GM19328 (cell line): Measurements from ENCODE around the gene RXRB.

Experiments
- ATAC-seq: cut with Tn5 transposase; IDR thresholded peaks from one replicate; pipeline ENCODE4 v1.9.1; 2021; ENCODE audit warnings: mild to moderate bottlenecking, moderate library complexity; ENCODE audit not compliant: unreplicated experiment

RXRB gene

GRCh38 chr6:33212857-33213165 lies 12.3 kb upstream of the RXRB start:
- ATAC-seq = no peak

GRCh38 chr6:33211666-33212422 lies 11.4 kb upstream of the RXRB start:
- no peak for ATAC-seq

GRCh38 chr6:33211136-33211535 lies 10.7 kb upstream of the RXRB start:
- ATAC-seq = no peak

GRCh38 chr6:33209856-33210255 lies 9.4 kb upstream of the RXRB start:
- no peak for ATAC-seq

GRCh38 chr6:33208091-33208967 lies 7.9 kb upstream of the RXRB start, which contains the start of gene RING1:
Gene RING1, plus strand, starts transcription at chr6:33208500. Its CDS starts 323 bp downstream, at chr6:33208823.
- peak; percentile 48 for ATAC-seq

GRCh38 chr6:33207552-33208090 lies 7.2 kb upstream of the RXRB start:
- ATAC-seq = no peak

- ATAC-seq = no peak
Measured at GRCh38 chr6:33206864-33207551, 6.5 kb upstream of the RXRB start.

GRCh38 chr6:33206027-33206863 lies 5.8 kb upstream of the RXRB start:
- no peak for ATAC-seq

- no peak for ATAC-seq
Measured at GRCh38 chr6:33205191-33206026, 4.9 kb upstream of the RXRB start.

- ATAC-seq = peak; percentile 39
Measured at GRCh38 chr6:33204415-33205190, 4.1 kb upstream of the RXRB start, which contains the start of gene HSD17B8. Gene HSD17B8, plus strand, starts transcription at chr6:33204655. Its CDS starts 14 bp downstream, at chr6:33204669.

- ATAC-seq = no peak
Measured at GRCh38 chr6:33204165-33204414, 3.6 kb upstream of the RXRB start.

GRCh38 chr6:33203443-33204164 lies 3.1 kb upstream of the RXRB start:
- ATAC-seq = no peak

- ATAC-seq = no peak
Measured at GRCh38 chr6:33202799-33203198, 2.3 kb upstream of the RXRB start.

- ATAC-seq = no peak
Measured at GRCh38 chr6:33201935-33202334, 1.5 kb upstream of the RXRB start.

- ATAC-seq = no peak
Measured at GRCh38 chr6:33201147-33201545, 681 bp upstream of the RXRB start.

- ATAC-seq = peak; percentile 21
Measured at GRCh38 chr6:33199687-33200218, 712 bp downstream of the RXRB start.

GRCh38 chr6:33198853-33199436 lies 1.5 kb downstream of the RXRB start:
- ATAC-seq = no peak
